Esophagus muscularis mucosa (tissue), 4 donors: ENCODE results near the gene PARD3B. TPM values are rescaled to one million over a fixed set of nuclear protein-coding genes. Genes with fewer than 3 reads are reported as not detected.

ENCODE experiments used
- DNase-seq: peaks from one replicate; pipeline ENCODE4 v3.0.0-alpha.2; 2017; ENCODE audit errors: extremely low spot score
- H3K27ac ChIP-seq, 4 donors: fragments of 200-600 bp; sonication (generic); replicated peaks in 1 of 4; 1 replicate in 3 of 4; 2 replicates in 1 of 4; pipeline ENCODE4 v1.5.1; 2016 to 2019; ENCODE audit warnings: mild to moderate bottlenecking in 1 of 4
- H3K27me3 ChIP-seq, 4 donors: fragments of 200-600 bp; sonication (generic); one replicate each; pipeline versions ENCODE4 v1.5.1 to v1.6.0; 2016 to 2019
- H3K36me3 ChIP-seq, 4 donors: fragments of 200-600 bp; sonication (generic); one replicate each; pipeline ENCODE4 v1.5.1; 2016 to 2019
- H3K4me1 ChIP-seq, 4 donors: fragments of 200-600 bp; sonication (generic); one replicate each; pipeline ENCODE4 v1.5.1; 2016 to 2019
- H3K4me3 ChIP-seq, 4 donors: fragments of 200-600 bp; sonication (generic); 1 replicate in 2 of 4; 2 replicates in 2 of 4; pipeline ENCODE4 v1.5.1; 2016 to 2019; ENCODE audit warnings: mild to moderate bottlenecking in 4 of 4, moderate library complexity in 1 of 4
- H3K9me3 ChIP-seq, 4 donors: fragments of 200-600 bp; sonication (generic); 1 replicate in 3 of 4; 2 replicates in 1 of 4; pipeline ENCODE4 v1.5.1; 2016 to 2019
- EP300 ChIP-seq: sonication (generic); formaldehyde crosslinking; IDR thresholded peaks from one replicate; pipeline ENCODE4 v1.6.1; 2017; ENCODE audit warnings: antibody characterized with exemption
- POLR2A ChIP-seq: fragments of 450-650 bp; IDR thresholded peaks from one replicate; pipeline ENCODE4 v1.6.1; 2017; ENCODE audit warnings: antibody characterized with exemption, moderate library complexity, mild to moderate bottlenecking, low read depth
- POLR2AphosphoS5 ChIP-seq, 2 donors: sonication (generic); formaldehyde crosslinking; IDR thresholded peaks; one replicate each; pipeline ENCODE4 v1.6.1; 2017; ENCODE audit warnings: antibody characterized with exemption in 2 of 2
- WGBS: methylation state at CpG from one replicate; pipeline ENCODE4 v1.1.5; 2018; 5-methylcytosine and 5-hydroxymethylcytosine counted together
- intact Hi-C: fragments of 100-400 bp; cut with DNase I; formaldehyde crosslinking; loops from one replicate; pipeline ENCODE4 v1.15.1; 2023
- total RNA-seq, 4 donors: library from RNA; depleted of rRNA; stranded (reverse); fragments of >200 nt; gene quantifications; one replicate each; pipeline versions ENCODE4 v1.1.0 to v1.2.1, GENCODE V29; 2016
- TF ChIP-seq, protein P1 (sequence below), 3 experiments: fragments of 200-600 bp in 2 of 3; fragments of 450-650 bp in 1 of 3; sonication (generic) in 2 of 3; IDR thresholded peaks; one replicate each; pipeline ENCODE4 v1.5.1; 2017 to 2019; ENCODE audit warnings: antibody characterized with exemption in 3 of 3, mild to moderate bottlenecking in 2 of 3, moderate library complexity in 1 of 3

The PARD3B gene
- total RNA-seq, 4 donors from 2014 or later, result 24.2 to 40.8 (median 32.5) TPM

DNA sequence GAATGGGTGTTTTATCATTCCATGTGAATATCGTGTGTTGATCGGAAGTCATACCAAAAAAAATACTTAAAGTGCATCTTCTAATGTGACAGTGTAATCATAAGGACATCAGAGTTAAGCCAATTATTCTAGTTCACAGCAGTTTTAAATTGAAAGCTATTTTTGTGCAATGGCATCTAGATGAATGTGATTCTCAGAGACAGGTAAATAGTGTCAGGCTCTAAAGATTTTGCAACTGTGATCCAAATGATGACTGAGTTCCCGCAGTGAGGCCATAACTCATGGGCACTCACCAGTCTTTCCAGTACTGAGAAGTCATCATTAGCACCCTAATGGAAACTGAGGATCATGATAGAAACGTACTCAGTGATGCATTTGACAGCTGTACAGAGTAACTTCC, 542.6 kb downstream of the PARD3B start:
- intact Hi-C loops, result no loop called here
- H3K27ac ChIP-seq, result no peak overlapping the region
- H3K4me1 ChIP-seq, result peaks cover 0 to 11% (median 0%) of the 10 kb centered on the region in 4 donors
- H3K4me3 ChIP-seq, result no peak overlapping the region
- WGBS, result 91% methylated on average over 4 of the region's 4 CpGs
- no peak for DNase-seq
- H3K27me3 ChIP-seq, result no peaks in the 10 kb centered on the region
- H3K36me3 ChIP-seq, result no peaks in the 10 kb centered on the region
- H3K9me3 ChIP-seq, result no peaks in the 10 kb centered on the region
- TF ChIP-seq POLR2AphosphoS5 (IDR thresholded peaks at IDR 0.05) (no peak), EP300 (no peak), POLR2A (no peak)
- TF ChIP-seq, protein P1, sequence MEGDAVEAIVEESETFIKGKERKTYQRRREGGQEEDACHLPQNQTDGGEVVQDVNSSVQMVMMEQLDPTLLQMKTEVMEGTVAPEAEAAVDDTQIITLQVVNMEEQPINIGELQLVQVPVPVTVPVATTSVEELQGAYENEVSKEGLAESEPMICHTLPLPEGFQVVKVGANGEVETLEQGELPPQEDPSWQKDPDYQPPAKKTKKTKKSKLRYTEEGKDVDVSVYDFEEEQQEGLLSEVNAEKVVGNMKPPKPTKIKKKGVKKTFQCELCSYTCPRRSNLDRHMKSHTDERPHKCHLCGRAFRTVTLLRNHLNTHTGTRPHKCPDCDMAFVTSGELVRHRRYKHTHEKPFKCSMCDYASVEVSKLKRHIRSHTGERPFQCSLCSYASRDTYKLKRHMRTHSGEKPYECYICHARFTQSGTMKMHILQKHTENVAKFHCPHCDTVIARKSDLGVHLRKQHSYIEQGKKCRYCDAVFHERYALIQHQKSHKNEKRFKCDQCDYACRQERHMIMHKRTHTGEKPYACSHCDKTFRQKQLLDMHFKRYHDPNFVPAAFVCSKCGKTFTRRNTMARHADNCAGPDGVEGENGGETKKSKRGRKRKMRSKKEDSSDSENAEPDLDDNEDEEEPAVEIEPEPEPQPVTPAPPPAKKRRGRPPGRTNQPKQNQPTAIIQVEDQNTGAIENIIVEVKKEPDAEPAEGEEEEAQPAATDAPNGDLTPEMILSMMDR (IDR thresholded peaks at IDR 0.05), result no peak

DNA sequence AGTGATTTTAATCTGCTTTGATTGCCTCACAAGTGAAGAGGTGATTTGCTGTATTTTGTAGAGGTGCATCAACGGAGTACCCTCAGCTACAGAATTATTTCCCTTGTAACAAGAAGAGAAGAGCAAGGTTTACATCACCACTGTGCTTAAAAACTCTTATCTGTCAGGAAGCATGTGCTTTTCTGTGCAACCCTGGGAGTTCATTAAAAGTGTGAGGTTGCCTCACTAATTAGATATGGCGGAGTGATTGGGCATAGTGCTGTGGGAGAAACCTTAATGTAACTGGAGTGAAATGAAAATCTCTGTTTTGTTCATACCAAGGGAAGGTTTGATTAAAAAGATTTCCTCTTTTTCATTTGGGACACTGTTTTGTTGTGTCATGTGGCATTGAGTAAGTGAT, 544.7 kb downstream of the PARD3B start:
- intact Hi-C loops, result no loop called here

DNA sequence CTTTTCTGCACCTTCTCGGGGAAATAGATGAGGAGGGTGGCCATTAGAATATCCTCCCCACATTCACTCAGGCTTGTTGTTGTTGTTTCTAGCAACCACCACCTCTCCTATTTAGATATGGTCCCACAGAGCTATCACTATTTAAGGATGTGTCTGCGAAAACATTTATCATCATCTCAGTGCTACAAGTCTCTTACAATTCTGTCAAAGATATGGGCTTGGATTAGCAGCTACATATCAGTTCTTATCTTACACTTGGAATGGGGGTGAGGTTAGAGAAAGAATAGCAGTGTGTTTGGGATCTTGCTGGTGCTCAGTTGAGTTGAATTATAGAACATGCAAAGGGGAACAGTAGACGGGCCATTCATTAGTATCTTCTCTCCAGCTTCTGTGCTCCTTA, 546.1 kb downstream of the PARD3B start:
- Histone ChIP-seq H3K4me3 (no peak overlapping the region), H3K4me1 (peaks cover 0 to 5% (median 0%) of the 10 kb centered on the region in 4 donors), H3K36me3 (no peaks in the 10 kb centered on the region), H3K27me3 (no peaks in the 10 kb centered on the region), H3K27ac (no peak overlapping the region), H3K9me3 (no peaks in the 10 kb centered on the region)
- DNase-seq, result no peak
- TF ChIP-seq POLR2AphosphoS5 (IDR thresholded peaks at IDR 0.05) (no peak), POLR2A (no peak), EP300 (no peak)
- TF ChIP-seq, protein P1 (IDR thresholded peaks at IDR 0.05), result no peak
- 96% methylated on average over 3 of the region's 3 CpGs for WGBS
- intact Hi-C loops, result no loop called here

More for the DNA sequence above, 544.7 kb downstream of the PARD3B start:
- DNase-seq, result no peak
- Histone ChIP-seq H3K36me3 (no peaks in the 10 kb centered on the region), H3K9me3 (no peaks in the 10 kb centered on the region), H3K27me3 (no peaks in the 10 kb centered on the region), H3K4me1 (peaks cover 0 to 11% (median 0%) of the 10 kb centered on the region in 4 donors), H3K4me3 (no peak overlapping the region), H3K27ac (no peak overlapping the region)
- 100% methylated on average over 2 of the region's 2 CpGs for WGBS
- no peak for TF ChIP-seq POLR2A

DNA sequence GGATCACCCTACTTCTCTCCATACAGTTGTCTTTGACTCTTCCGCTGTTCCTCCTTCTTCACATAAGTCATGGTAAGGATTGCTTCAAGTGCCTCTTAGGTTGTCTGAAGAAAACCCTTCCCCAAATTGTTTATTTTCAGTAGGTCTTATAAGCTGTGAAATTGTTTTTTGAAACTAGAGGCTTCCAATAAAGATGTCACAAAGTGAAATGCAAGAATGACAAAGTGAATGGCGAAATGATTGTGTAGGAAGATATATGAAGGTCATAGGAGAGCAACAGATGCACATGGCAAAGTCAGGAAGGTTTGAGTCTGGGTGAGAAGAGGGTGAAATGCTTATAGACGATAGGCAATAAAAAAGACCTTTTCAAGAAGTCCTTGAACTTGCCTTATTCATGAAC, 548.8 kb downstream of the PARD3B start:
- intact Hi-C loops, result no loop called here
- H3K9me3 ChIP-seq, result no peaks in the 10 kb centered on the region
- H3K4me3 ChIP-seq, result no peak overlapping the region
- DNase-seq, result no peak
- WGBS, result 96% methylated on average over 3 of the region's 3 CpGs
- no peaks in the 10 kb centered on the region for H3K36me3 ChIP-seq
- H3K27ac ChIP-seq, result no peak overlapping the region
- TF ChIP-seq, protein P1 (IDR thresholded peaks at IDR 0.05), result no peak
- no peak for TF ChIP-seq POLR2A
- peaks cover 0 to 10% (median 8%) of the 10 kb centered on the region in 4 donors for H3K4me1 ChIP-seq
- no peaks in the 10 kb centered on the region for H3K27me3 ChIP-seq

DNA sequence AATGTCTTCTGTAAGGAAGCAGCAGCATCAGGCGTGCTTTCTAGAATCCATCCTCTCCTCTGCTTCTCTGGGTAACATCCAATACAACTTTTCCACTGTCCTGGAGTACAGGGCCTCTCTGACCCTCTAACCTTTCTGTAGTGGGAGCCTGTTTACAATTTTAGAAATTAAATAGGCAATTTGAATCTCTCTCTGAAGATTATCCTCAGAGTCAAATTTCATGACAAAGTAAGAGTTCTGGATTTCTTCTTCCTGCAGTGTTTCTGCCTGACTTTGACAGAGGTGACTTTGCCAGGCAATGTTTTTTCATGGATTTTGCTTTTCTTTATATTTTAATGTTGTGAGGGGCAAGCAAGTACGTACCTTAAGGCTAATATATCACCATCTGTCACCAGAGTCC, 558.4 kb downstream of the PARD3B start:
- Histone ChIP-seq H3K27me3 (no peaks in the 10 kb centered on the region), H3K9me3 (no peaks in the 10 kb centered on the region), H3K4me3 (no peak overlapping the region), H3K36me3 (no peaks in the 10 kb centered on the region), H3K4me1 (peaks cover 0 to 9% (median 7%) of the 10 kb centered on the region in 4 donors), H3K27ac (no peak overlapping the region)
- TF ChIP-seq POLR2A (no peak), POLR2AphosphoS5 (IDR thresholded peaks at IDR 0.05) (no peak), EP300 (no peak)
- TF ChIP-seq, protein P1 (IDR thresholded peaks at IDR 0.05), result no peak
- DNase-seq, result no peak
- 96% methylated on average over 2 of the region's 2 CpGs for WGBS
- intact Hi-C loops, result no loop called here
